HTERT RPE-1 (cell line): ENCODE data around the gene ABCB9.

Experiments
- in situ Hi-C: fragments of 300-500 bp; cut with MboI; formaldehyde crosslinking; loops from 4 replicates; pipeline ENCODE4 v1.14.3; 2020; ENCODE audit warnings: low sequenced_read_pairs

The ABCB9 gene

GRCh38 chr12:122966743-122967550 is 684 bp upstream of the ABCB9 start:
- in situ Hi-C loops = no loop called here

- in situ Hi-C loops = no loop called here
Measured at GRCh38 chr12:122965321-122965751, 927 bp downstream of the ABCB9 start.

GRCh38 chr12:122964439-122965257 is 1.6 kb downstream of the ABCB9 start:
- in situ Hi-C loops = no loop called here

GRCh38 chr12:122963941-122964265 is 2.4 kb downstream of the ABCB9 start:
- in situ Hi-C loops = no loop called here

- in situ Hi-C loops = no loop called here
Measured at GRCh38 chr12:122961531-122962329, 4.5 kb downstream of the ABCB9 start.

- in situ Hi-C loops = no loop called here
Measured at GRCh38 chr12:122960193-122960569, 6.1 kb downstream of the ABCB9 start.

- in situ Hi-C loops = no loop called here
Measured at GRCh38 chr12:122959566-122960192, 6.6 kb downstream of the ABCB9 start.

- in situ Hi-C loops = no loop called here
Measured at GRCh38 chr12:122958198-122958888, 7.9 kb downstream of the ABCB9 start.

GRCh38 chr12:122956035-122956434 is 10.2 kb downstream of the ABCB9 start:
- in situ Hi-C loops = no loop called here

- in situ Hi-C loops = no loop called here
Measured at GRCh38 chr12:122955156-122955555, 11.1 kb downstream of the ABCB9 start.

GRCh38 chr12:122951979-122952892 is 14.0 kb downstream of the ABCB9 start:
- in situ Hi-C loops = no loop called here

GRCh38 chr12:122951406-122951805 is 14.9 kb downstream of the ABCB9 start:
- in situ Hi-C loops = no loop called here

- in situ Hi-C loops = no loop called here
Measured at GRCh38 chr12:122949816-122950675, 16.2 kb downstream of the ABCB9 start.

- in situ Hi-C loops = no loop called here
Measured at GRCh38 chr12:122949405-122949804, 16.9 kb downstream of the ABCB9 start.

- in situ Hi-C loops = no loop called here
Measured at GRCh38 chr12:122948605-122949004, 17.7 kb downstream of the ABCB9 start.

- in situ Hi-C loops = no loop called here
Measured at GRCh38 chr12:122947352-122947792, 18.9 kb downstream of the ABCB9 start.

- in situ Hi-C loops = no loop called here
Measured at GRCh38 chr12:122946690-122947341, 19.4 kb downstream of the ABCB9 start.
